Suppressor macrophage (primary cell): Measurements from ENCODE around the gene KDSR.

Experiments used
- DNase-seq, 4 experiments: peaks; one replicate each; pipeline ENCODE4 v3.0.0-alpha.2; 2020 to 2022
- total RNA-seq, 17 experiments: gene quantifications; one replicate each; lab custom pipeline; 2026; ENCODE audit warnings: mixed read lengths in 6 of 17, inconsistent platforms in 3 of 17; lab: John Stamatoyannopoulos, UW

KDSR gene, protein sequence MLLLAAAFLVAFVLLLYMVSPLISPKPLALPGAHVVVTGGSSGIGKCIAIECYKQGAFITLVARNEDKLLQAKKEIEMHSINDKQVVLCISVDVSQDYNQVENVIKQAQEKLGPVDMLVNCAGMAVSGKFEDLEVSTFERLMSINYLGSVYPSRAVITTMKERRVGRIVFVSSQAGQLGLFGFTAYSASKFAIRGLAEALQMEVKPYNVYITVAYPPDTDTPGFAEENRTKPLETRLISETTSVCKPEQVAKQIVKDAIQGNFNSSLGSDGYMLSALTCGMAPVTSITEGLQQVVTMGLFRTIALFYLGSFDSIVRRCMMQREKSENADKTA
- 22.7 to 49.7 (median 39.0) reads per million in 17 experiments for total RNA-seq

DNA sequence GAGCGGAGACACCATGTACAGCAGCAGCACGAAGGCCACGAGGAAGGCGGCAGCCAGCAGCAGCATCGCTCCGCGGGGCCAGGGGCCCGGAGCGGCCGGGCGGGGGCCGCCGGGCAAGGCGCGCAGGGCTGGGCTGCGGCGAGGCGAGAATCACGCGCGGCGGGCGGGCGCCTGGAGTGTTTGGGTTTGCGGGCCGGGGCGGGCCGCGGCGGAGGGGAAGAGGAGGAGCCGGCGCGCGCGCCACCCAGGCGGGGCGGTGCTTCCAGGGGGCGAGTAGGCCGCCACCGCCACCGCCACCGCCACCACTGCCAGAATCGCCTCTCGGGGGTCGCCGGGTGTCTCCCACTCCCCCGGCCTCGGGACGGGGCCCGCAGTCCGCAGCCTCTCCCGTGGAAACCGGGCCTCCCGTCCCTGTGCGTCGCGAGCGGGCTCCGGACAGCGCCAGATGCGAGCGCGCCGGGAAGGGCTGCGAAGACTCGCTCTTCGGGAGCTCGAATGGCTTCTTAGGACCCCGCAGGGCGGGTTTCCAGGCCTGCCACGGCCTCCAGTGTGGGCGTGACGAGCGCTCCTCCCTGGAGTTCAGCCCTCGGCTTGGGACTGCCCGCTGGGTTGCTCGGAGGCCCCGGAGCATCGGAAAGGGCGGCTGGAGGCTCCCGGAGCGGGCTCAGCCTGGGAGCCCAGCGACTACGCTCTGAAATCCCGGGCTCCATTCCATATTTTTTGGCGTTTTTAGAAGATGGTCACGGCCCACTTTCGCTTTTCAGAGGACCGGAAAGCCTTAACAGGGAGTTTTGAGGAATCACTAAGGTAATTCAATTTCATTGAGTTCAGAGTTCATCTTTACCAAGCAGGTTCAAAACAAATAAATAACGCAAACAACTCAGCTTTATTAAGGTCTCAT, at the start of gene KDSR:
KDSR (minus strand) TSS at position 154 of the 901 bp plus-strand sequence; CDS start at position 66, 88 bp downstream.
- peak; percentile 97 to 99 (median 99) for DNase-seq

DNA sequence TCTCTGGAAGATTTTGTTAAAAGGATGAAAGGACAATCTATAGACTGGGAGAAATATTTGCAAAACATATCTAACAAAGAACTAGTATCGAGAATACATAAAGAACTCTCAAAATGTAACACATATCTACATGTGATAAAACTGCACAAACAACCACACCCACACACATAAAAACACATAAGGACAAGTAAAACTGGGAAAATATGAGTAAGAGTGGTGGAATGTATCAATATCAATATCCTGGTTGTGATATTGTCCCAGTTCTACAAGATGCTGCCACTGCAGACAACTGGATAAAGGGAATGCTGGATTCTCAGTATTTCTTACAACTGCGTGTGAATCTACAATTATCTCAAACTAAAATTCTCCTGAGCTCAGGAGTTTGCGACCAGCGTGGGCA, 45.9 kb upstream of the KDSR start:
- DNase-seq = no peak

DNA sequence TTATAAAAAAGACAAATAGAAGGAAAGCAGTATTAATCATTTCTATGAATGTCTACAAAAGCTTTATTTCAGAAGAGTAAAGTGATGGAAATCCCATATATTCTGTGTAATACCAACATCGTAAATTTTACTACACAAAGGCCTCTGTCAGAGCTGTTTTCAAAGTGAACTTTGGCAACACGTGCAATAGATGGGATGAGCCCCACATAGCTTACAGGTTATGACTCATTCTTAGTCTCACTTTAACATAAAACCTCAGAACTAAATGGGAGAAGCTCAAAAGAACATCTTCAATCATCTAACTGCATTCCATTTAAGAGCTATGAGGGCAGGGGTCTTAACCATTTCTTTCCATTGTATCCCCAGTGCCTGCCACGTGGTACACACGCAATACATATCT, 43.8 kb upstream of the KDSR start:
- no peak for DNase-seq

DNA sequence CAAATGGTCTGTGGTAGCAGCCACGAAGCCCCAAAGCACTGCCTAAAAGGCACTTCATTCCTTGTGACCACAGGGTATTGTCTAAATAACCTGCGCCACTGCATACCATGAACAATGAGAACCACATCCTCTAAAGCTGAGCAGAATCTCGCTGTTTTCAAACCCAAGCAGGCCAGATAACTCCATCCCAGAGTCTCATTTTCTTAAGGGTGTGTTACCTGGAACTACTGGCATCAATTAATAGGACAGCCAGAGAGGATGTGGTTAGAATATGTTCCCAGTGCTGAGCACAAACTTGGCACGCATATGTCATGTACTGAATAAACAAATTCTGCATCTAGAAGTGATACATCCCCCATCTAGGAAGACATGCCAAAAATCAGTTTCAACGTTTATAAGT, 42.3 kb upstream of the KDSR start:
- DNase-seq = no peak

DNA sequence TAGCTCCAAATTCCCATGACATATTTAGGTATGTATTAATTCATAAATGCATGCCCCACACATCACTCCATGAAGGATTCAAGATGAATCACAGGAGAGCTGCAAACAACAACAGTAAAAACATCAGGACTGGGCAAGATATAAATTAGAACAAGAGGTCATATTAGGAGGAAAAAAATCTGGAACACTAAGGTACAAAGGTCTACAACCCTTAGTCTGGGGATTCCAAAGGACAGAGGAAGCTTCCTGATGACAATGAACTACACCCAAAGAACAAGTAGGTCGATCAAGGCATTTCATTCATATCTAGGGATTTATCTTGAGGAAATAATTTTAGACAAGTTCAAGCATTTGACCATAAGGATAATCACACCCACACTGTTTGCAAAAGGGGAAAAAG, 40.7 kb upstream of the KDSR start:
- DNase-seq = peak in 2 of 4 experiments; percentile 23 to 24

DNA sequence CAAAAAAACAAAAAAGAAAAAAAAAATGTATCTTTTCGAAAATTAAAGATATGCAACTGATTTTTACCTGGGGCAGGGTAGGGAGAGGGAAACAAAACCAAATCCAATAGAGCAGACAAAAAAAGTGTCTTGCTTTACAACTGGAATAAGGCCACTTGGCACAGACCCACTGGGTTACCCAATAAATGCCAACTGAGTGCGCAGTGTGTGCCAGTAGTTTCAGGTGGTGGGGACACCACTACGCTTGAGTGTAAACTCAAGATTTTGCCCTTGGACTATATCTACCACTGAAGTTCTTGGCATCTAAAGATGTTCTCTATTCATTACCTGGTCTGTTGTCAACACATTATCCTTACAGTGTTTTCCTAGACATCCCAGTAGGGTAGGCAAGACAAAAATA, 39.0 kb upstream of the KDSR start:
- no peak for DNase-seq

DNA sequence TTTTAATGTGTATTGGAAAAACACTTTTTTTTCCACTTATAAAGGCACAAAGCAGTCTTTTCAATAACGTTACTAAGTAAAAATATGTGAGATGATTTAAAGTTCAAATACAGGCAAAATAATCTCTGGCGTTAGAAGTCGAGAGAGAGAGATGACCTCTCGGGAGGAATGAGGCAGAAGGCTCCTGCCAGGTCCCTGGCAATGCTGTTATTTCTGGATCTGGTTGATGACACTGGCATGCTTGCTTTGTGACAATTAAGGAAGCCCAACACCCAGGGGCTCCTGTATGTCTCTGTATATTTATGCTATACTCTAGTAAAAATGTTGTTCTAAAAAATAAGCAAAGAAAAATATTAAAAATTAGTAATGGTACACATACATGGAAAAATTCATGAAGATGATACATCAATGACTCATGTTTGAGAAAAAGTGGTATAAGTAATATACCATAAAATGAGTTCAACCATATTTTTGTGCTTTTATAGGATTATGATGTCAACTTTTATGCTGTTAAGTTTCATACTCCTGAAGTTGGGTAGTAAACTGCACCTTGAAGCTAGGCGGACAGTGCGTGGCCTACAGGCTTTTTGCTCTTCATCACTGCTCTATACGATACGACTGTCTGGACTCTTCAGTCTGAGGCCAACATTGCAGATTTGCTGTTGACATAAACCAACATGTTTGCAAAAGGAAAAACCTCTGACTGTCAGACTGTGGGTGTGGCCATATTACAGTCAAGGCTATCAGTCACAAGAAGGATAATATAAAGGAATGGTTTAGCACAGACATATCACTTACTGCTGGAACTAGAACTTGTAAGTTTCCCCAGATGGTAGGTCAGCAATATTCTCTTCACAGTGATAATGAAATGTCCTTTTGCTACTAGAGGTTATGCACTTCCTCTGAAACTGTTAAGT, 35.5 kb upstream of the KDSR start:
- no peak for DNase-seq

DNA sequence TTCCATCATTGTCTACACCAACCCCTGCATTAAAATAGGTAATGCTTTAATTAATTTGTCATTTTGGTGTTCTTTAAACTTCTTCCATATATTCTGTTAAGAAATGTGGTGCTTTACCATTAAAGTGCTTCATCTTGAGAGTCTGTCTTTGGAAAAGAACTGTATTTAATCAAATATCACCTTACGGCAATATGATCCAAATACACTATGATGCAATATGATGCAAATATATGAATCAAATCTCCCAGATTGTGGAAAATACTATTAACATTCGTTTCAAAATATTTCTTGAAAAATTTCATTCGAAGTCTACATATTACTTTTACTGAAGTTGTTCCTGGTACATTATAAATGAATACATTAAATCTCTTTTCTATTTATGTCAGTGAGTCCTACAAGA, 32.3 kb upstream of the KDSR start:
- DNase-seq = no peak

DNA sequence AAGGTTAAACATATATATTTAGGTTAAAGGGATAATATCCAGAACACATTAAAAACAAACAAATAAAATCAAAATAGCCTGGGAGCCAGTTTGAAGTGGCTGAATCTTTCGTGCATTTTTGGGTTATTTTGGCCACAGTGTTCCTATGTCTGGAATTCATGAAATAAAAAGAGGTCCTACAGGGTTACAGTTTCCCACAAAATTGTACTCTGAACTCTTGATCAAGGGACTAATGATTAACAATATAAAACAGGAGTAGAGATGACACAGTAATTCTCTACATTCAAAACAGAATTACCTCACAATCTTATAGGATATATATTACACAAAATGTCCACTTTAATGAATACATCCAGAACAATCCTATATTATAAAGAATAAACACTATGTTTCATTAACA, 30.3 kb upstream of the KDSR start:
- DNase-seq = no peak

DNA sequence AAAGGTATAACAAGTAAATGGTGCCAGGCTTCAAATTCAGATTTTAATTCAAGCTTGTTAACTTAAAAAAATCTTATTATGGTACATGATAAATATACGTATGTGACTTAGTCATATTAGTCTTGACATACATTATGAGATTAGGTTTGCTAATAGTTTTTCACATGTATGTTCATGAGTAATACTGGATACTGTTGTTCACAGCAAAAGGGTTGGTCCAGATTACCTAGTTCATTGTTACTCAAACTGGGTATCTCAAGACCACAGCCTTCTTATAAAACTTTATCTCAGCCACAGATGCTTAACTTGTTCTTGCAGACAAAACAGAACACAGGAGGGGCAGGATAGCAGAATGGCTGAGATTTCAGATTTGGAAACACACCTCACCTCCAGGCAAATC, 28.5 kb upstream of the KDSR start:
- DNase-seq = no peak

DNA sequence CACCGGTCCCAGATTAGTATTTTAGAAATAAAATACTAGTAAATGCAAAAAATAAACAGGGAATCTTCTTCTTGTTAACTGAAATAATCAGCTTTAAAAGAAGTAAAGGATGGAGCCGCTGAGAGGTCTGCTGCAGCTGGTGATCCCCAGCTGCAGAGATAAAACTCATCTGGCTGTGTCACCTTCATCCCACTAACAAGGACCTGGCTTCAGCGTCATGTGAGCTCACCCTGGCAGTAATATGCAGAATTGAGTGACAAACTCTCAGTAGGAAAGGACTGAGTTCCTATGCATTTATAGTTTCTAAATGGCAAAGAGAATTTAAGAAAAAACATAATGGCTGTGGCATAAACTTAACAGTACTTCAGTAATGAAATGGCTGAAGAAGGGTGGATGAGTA, 27.9 kb upstream of the KDSR start:
- DNase-seq = no peak

DNA sequence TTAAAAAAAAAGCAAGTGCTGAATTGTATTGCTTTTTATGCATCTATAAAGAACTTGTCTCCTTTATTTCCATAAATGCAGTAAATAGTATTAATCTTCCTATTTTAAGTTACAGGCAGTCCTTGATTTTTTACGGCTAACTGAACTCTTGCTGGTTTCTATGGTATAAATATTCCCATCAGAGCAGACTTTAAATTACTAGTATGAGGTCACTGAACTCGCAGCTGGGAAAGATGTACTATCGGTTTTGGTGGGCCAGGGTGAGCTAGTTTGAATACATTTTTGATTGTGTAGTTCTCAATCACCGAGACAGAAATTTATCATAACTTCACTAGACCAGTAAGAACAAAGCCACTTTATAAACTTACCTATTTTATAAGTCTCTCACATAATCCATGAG, 20.9 kb upstream of the KDSR start:
- DNase-seq = no peak

DNA sequence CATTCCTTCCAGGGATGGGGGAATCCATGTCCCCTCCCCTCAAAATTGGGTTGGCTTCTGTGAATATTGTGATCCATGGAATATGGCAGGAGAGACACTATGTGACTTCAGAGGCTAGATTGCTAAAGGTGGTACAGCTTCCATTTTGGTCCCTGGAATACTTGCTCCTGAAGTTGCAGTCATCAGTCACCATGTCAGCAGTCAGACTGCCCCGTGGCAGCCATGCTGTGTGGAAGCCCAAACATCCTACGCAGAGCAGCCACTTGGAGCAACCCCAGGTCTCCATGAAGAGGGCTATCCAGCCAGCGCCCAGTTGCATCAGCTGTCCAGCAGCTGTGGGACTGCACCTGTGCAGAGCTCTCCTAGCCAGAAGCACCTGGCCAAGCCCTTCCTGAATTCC, 15.8 kb upstream of the KDSR start:
- DNase-seq = no peak

DNA sequence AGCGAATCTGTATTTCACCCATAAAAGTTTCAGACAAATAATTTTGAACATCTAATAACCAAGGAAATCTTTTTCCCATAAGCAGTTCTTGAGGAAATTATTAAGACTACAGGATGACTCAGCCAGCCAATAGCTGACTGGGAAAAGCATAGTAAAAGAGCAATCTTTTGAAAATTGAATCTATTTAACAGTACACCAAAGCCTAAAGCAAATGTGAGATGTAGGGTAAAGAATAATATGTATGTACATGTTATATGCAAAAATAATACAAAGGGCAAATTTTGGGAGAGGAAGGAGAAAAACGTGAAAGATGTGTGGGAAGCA, 12.6 kb upstream of the KDSR start:
- no peak for DNase-seq

DNA sequence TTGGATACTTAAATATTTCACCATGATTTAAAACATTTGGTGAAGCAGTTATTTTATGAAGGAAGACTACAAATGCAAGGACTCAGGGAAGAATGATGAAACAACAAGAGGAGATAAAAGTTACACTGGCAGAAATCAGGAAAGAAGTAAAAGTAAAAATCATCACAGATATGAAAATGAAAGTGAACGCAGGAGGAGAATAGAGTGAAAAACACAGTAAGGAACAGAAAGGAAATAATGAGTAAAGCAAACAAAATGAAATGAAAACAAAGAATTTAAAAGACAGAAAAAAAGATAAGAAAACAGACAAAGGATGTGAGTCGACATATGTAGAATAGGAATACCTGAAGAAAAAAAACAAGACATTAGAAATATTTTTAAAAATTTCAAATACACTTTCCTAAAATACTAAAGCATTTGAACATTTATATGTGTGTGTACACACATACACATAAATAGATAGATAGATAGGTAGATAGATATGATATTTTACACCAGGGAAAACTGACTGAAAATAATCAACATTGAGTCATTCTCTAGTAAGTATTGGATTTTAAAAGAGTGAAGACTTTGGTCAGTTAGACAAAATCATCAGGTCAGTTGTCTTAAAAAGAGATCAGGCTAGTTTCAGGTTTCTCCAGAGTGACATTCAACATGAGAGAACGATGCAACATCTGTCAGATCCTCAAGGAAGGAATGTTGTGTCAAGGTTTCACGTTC, 12.1 kb upstream of the KDSR start:
- no peak for DNase-seq

DNA sequence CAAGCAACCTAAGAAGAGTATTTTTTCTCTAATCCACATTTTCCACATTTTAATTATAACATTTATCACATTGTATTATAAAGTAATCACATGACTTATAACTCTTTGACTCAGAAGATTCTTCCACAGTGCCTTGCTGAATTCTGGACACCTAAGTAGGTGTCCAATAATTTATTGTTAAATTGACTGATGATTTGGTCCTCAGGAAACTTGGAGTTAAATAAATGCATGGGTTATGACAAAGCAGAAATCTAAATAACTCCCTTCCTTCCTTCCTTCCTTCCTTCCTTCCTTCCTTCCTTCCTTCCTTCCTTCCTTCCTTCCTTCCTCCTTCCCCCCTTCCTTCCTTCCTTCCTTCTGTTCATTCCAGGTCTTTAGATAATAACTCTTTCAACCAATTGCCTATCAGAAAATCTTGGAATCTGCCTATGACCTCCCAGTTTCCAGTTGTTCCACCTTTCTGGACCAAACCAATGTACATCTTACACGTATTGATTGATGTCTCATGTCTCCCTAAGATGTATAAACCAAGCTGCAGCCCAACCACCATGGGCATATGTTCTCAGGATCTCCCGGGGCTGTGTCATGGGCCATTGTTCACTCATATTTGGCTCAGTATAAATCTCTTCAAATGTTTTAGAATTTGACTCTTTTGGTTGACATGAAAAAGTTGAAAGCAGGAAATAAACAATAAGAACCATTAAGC, 10.4 kb upstream of the KDSR start:
- no peak for DNase-seq

DNA sequence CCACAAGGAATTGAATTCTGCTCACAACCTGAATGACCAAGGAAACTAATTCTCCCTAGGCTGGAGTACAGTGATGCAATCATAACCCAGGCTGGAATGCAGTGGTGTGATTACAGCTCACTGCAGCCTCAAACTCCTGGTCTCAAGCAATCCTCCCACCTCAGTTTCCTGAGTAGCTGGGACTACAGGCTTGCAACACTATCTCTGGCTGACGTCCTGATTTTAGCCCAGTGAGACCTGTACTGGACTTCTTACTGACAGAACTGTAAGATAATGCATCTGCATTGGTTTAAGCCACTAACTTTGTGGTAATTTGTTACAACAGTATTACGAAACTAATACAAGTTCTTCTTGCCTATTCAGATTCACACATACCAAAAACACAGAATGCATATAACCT, 9.5 kb upstream of the KDSR start:
- peak; percentile 32 to 61 (median 54) for DNase-seq

DNA sequence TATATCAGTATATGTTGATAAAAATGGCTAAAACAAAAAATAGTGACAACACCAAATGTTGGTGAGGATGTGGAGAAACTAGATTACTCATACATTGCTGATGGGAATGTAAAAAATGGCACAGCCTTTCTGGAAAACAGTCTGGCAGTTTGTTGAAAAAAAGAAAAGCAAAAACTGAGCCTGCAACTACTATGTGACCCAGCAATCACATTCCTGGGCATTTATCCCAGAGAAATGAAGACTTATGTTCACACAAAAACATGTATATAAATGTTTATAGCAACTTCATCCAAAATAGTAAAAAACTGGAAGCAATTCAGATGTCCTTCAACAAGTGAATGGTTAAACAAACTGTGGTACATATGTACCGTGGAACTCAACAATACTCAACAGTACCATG, 7.5 kb upstream of the KDSR start:
- DNase-seq = no peak

DNA sequence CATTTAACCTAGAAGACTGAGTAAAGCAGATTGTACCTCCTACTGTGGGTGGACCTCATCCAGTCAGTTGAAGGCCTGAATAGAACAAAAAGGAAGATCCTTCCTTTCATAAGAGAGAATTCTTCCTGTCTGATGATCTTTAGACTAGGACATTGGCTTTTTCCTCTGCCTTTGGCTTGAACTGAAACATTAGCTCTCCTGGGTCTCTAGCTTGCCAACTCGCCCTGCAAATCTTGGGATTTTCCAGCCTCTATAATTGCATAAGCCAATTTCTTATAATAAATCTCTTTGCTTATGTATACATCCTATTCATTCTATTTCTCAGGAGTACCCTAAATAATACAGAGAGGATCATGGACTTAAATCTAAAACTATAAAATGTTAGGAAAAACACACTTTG, 6.2 kb upstream of the KDSR start:
- DNase-seq = no peak

DNA sequence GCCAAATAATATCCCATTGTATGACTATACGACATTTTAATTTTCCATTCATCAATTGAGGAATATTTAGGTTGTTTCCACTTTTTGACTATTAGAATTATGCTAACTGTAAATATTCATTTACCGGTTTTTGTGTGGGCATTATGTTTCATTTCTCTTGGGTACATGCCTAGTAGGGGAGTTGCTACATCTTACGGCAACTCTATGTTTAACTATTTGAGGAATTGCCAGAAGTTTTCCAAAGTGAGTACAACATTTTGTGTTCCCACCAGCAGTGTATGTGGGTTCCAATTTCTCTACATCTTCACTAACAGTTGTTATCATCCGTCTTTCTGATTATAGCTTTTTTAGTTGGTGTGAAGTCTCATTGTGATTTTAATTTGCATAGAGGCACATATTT, 1.6 kb upstream of the KDSR start:
- DNase-seq = no peak

DNA sequence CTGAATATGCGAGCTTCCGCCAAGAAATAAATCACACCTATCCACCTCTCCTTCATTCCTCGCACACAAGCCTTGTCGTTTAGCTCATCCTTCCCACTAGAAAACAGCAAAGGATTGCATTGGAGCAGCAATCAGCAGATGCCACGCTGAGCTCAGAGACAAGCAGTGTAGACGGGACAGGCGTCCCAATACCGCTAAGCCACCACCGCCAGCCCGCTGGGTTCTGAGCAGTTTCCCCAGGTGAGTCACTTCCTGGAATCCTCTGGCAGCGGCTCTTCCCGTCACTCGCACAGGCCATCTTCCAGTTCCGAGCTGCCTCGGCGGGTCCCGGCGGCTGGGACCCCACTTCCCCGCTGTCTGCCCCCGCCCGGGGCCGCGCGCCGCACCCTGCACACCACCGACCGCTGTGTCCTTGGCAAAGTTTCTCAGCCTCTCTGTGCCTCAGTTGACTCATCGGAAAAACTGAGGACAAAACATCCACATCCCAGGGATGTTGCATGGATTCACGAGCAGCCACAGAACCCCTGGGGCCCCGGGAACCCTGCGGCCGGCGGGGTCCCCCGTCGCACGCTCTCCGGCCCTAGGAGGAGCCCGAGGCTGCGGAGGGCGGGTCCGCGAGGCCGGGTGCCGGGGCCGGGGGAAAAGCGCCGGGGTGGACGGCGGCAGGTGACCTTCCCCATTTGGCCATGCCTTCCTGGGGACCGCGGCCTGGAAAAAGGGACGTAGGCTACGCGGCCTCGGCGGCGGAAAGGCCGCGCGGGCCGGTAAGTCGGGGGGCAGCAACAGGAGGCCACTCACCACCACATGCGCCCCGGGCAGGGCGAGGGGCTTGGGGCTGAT, 573 bp downstream of the KDSR start:
- peak; percentile 41 to 69 (median 56) for DNase-seq
